ENCODE measurements around the gene ZNF616. TPM values are rescaled to one million over a fixed set of nuclear protein-coding genes. Genes with fewer than 3 reads are reported as not detected.

Gene ZNF616
- total RNA-seq, 1 experiment from 2014 or later = 9.7 TPM

DNA sequence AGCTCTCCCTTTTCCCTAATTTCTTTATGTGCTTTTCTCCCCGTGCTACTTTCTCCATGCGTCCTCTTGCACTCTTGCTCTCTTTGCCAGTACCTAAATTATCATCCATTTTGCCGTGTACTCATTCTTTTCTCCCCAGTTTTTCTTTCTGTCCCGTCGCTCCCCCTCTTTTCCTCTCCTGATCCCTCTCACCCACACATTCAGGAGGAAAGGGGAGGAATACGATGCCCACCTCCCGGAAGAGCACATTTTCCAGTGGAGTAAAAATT, 821 bp downstream of the ZNF616 start:
- POLR2A ChIA-PET = no interaction called here

DNA sequence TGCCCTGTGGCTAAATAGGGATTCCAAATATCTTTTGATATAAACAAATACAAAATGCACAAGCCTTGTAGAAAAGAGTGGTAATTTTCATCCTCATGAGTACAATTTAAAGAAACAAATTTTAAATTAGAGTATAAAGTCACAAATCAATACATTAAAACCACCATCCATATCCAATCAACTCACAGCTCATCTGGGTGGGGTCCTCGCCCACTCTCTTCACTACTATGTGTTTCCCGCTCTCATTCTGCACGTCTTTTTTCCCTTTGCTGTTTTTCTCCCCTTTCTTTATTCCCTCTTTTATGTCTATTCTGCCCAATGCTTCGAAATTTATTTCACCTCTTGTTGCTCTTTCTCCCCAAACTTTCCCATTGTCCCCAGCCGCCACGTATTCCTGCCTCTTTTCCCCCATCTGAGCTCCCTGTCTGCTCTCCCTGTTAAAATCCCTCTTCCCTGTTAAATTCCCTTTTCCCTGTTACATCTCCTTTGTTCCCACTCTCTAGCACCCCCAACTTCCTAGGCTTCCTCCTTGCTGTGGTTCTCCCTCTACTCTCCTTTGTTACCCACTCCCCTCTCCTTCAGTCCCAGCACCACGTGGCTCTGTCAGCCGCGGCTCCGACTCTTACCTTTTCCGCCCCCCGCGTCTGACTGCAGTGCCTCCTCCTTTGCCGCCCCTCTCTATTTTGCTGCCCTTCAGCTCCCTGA, 1.3 kb downstream of the ZNF616 start:
- Histone ChIP-seq H3K4me2 (ENCODE audit: low read length) (peak overlapping the region; percentile 91), H3K79me2 (ENCODE audit: insufficient read depth, low read length) (peaks cover 35% of the 10 kb centered on the region), H3K27me3 (ENCODE audit: insufficient read depth, low read length) (no peaks in the 10 kb centered on the region), H2AFZ (ENCODE audit: low read depth, low read length, poor library complexity, severe bottlenecking) (peak overlapping the region; percentile 67), H3K9me2 (ENCODE audit: insufficient read depth) (no peaks in the 10 kb centered on the region), H3K27ac (ENCODE audit: low read depth, low read length) (peak overlapping the region; percentile 98), H3K4me3 (replicated peaks in 1 of 2; ENCODE audit: low read depth in 1 of 2, low read length in 2 of 2) (peak overlapping the region; percentile 81 to 98), H4K20me1 (ENCODE audit: insufficient read depth) (no peaks in the 10 kb centered on the region), H3K36me3 (ENCODE audit: control insufficient read depth in 1 of 2, insufficient read depth in 2 of 2, low read length in 2 of 2) (0 out of 4 replicates have a peak, but pooled peaks cover 0 to 9% of the 10 kb centered on the region in 2 experiments), H3K9ac (ENCODE audit: low read length) (peak overlapping the region; percentile 72), H3K4me1 (ENCODE audit: control insufficient read depth in 1 of 2, insufficient read depth in 2 of 2, low read length in 2 of 2) (peaks cover 6 to 9% of the 10 kb centered on the region in 2 experiments; a peak in 2 of 4 replicates), H3K9me3 (ENCODE audit: control insufficient read depth in 1 of 2, insufficient read depth in 1 of 2, low read depth in 1 of 2, low read length in 2 of 2) (peaks cover 18 to 22% of the 10 kb centered on the region in 2 experiments; a peak in 2 of 4 replicates)
- ChIA-PET CTCF (no interaction called here), POLR2A (no interaction called here), RAD21 (ENCODE audit: low non-redundant PET in 1 of 2, low total read pairs in 2 of 2, uncharacterized antibody in 2 of 2, unreplicated experiment in 2 of 2) (no interaction called here)
- peak; percentile 33 for ATAC-seq
- intact Hi-C loops (cut with micrococcal nuclease) = loop anchor here (10.0 kb wide), 1 partner anchor 636 kb away; no protein-coding TSS in a partner anchor
- TF ChIP-seq, protein P1, sequence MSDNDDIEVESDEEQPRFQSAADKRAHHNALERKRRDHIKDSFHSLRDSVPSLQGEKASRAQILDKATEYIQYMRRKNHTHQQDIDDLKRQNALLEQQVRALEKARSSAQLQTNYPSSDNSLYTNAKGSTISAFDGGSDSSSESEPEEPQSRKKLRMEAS (IDR thresholded peaks at IDR 0.05) = peak; percentile 70
- no peak for TF ChIP-seq ZFX (IDR thresholded peaks at IDR 0.05)
- DNase-seq (ENCODE audit: low read depth, low spot score) = no peak
- BruUV-seq (replicated peaks) = no TSS peak

More for the DNA sequence above, 821 bp downstream of the ZNF616 start:
- ChIA-PET CTCF (no interaction called here), RAD21 (ENCODE audit: low non-redundant PET in 1 of 2, low total read pairs in 2 of 2, uncharacterized antibody in 2 of 2, unreplicated experiment in 2 of 2) (no interaction called here)
- peak overlapping the region; percentile 98 for H3K27ac ChIP-seq (ENCODE audit: low read depth, low read length)
- TF ChIP-seq, protein P1 (IDR thresholded peaks at IDR 0.05) = peak; percentile 38
- no peak for TF ChIP-seq SIN3A (IDR thresholded peaks at IDR 0.05; ENCODE audit: low read depth)
- H3K4me2 ChIP-seq (ENCODE audit: low read length) = peak overlapping the region; percentile 91
- intact Hi-C loops (cut with micrococcal nuclease) = loop anchor here (1.0 to 10.0 kb wide), 3 partner anchors 50 to 636 kb away; no protein-coding TSS in a partner anchor
- no peaks in the 10 kb centered on the region for H3K27me3 ChIP-seq (ENCODE audit: insufficient read depth, low read length)
- no peaks in the 10 kb centered on the region for H4K20me1 ChIP-seq (ENCODE audit: insufficient read depth)
- peaks cover 32% of the 10 kb centered on the region for H3K79me2 ChIP-seq (ENCODE audit: insufficient read depth, low read length)
- H3K9me2 ChIP-seq (ENCODE audit: insufficient read depth) = no peaks in the 10 kb centered on the region
- peak overlapping the region; percentile 81 to 98 for H3K4me3 ChIP-seq (replicated peaks in 1 of 2; ENCODE audit: low read depth in 1 of 2, low read length in 2 of 2)
- no peak for ATAC-seq
- H2AFZ ChIP-seq (ENCODE audit: low read depth, low read length, poor library complexity, severe bottlenecking) = peak overlapping the region; percentile 67
- BruUV-seq (replicated peaks) = no TSS peak
- peak overlapping the region; percentile 72 for H3K9ac ChIP-seq (ENCODE audit: low read length)
- 0 out of 4 replicates have a peak, but pooled peaks cover 0 to 9% of the 10 kb centered on the region in 2 experiments for H3K36me3 ChIP-seq (ENCODE audit: control insufficient read depth in 1 of 2, insufficient read depth in 2 of 2, low read length in 2 of 2)
- DNase-seq (ENCODE audit: low read depth, low spot score) = no peak
- H3K4me1 ChIP-seq (ENCODE audit: control insufficient read depth in 1 of 2, insufficient read depth in 2 of 2, low read length in 2 of 2) = peaks cover 6 to 9% of the 10 kb centered on the region in 2 experiments; a peak in 2 of 4 replicates
- H3K9me3 ChIP-seq (ENCODE audit: control insufficient read depth in 1 of 2, insufficient read depth in 1 of 2, low read depth in 1 of 2, low read length in 2 of 2) = peaks cover 17 to 19% of the 10 kb centered on the region in 2 experiments; a peak in 2 of 4 replicates

Data from HCT116 (cell line).